WI38 (cell line): ENCODE data around the gene FGGY.

Experiments used
- H3K4me3 ChIP-seq: 2 replicates; pipeline ENCODE4 v1.5.1; 2011; ENCODE audit warnings: low read depth, mild to moderate bottlenecking, control low read depth, low read length
- TF ChIP-seq, protein P1 (sequence below): IDR thresholded peaks from 2 replicates; pipeline ENCODE4 v1.5.1; 2012; ENCODE audit warnings: low read depth, mild to moderate bottlenecking, control low read depth, low read length

FGGY gene

GRCh38 chr1:59481881-59482505 is 185.1 kb downstream of the FGGY start:
- H3K4me3 ChIP-seq = no peak overlapping the region
- TF ChIP-seq, protein P1, sequence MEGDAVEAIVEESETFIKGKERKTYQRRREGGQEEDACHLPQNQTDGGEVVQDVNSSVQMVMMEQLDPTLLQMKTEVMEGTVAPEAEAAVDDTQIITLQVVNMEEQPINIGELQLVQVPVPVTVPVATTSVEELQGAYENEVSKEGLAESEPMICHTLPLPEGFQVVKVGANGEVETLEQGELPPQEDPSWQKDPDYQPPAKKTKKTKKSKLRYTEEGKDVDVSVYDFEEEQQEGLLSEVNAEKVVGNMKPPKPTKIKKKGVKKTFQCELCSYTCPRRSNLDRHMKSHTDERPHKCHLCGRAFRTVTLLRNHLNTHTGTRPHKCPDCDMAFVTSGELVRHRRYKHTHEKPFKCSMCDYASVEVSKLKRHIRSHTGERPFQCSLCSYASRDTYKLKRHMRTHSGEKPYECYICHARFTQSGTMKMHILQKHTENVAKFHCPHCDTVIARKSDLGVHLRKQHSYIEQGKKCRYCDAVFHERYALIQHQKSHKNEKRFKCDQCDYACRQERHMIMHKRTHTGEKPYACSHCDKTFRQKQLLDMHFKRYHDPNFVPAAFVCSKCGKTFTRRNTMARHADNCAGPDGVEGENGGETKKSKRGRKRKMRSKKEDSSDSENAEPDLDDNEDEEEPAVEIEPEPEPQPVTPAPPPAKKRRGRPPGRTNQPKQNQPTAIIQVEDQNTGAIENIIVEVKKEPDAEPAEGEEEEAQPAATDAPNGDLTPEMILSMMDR = no peak

DNA sequence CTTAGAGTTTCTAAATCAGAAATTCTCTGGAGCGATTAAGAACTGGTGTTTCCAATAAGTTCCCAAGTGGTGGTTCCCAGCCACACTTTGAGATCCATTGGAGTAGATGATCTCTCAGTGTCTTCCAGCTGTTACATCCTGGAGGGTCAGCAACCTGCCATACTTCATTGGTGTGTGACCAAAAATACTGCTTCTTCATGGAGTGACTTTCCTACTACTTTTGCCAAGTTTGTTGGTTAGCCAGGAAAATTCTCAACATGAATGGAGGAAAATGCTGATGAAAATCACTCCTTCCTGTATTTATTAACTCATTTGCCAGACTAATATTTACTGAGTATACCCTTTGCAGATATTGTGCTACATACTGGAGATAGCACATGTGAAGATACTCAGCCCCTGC is 186.1 kb downstream of the FGGY start:
- TF ChIP-seq, protein P1 = no peak

GRCh38 chr1:59484096-59484495 is 187.2 kb downstream of the FGGY start:
- TF ChIP-seq, protein P1 = no peak
- no peak overlapping the region for H3K4me3 ChIP-seq

More for the DNA sequence above, 186.1 kb downstream of the FGGY start:
- no peak overlapping the region for H3K4me3 ChIP-seq

- H3K4me3 ChIP-seq = no peak overlapping the region
- TF ChIP-seq, protein P1 = no peak
Observed at GRCh38 chr1:59485171-59485570, 188.3 kb downstream of the FGGY start.

GRCh38 chr1:59485949-59486348 is 189.1 kb downstream of the FGGY start:
- H3K4me3 ChIP-seq = no peak overlapping the region
- TF ChIP-seq, protein P1 = no peak

- TF ChIP-seq, protein P1 = no peak
Observed at GRCh38 chr1:59486615-59487014, 189.7 kb downstream of the FGGY start.

DNA sequence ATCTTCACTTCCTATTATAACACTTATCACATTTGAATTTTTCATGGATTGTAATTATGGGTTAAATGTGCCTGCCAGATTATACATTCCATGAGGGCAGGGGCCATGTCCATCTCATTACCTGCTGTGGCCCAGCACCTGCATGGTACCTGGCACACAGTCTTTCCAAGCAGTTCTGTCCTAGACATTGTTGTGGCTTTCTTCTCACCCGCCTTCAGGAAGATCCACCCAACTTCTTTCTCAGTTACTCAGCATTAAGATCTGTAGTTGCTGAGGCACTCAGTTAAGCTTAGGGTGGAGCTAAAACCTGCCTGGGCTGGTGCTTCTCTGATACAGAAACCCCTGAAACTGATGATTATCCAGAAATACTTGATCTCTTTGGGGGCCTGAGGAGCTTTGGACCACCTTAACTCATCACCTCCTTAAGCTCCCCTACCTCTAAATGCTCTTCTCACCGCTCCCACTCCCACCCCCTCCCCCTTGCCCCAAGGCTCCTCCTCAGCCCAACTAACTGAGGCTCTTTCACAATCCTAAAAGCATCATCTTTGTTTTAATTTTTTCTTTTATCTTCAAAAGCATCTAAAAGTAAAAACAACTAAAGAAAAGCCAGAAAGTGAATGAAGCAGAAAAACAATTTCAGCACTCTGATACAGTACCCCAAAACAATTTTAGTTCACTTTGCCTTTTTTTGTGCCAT is 190.6 kb downstream of the FGGY start:
- TF ChIP-seq, protein P1 = no peak
- no peak overlapping the region for H3K4me3 ChIP-seq

More at GRCh38 chr1:59486615-59487014, 189.7 kb downstream of the FGGY start:
- no peak overlapping the region for H3K4me3 ChIP-seq
